Measurements from ENCODE around the gene ELF1. TPM values are rescaled to one million over a fixed set of nuclear protein-coding genes. Genes with fewer than 3 reads are reported as not detected.

Gene ELF1
- total and polyA plus RNA-seq, 2 experiments from 2014 or later = 22.2 to 36.8 TPM

DNA sequence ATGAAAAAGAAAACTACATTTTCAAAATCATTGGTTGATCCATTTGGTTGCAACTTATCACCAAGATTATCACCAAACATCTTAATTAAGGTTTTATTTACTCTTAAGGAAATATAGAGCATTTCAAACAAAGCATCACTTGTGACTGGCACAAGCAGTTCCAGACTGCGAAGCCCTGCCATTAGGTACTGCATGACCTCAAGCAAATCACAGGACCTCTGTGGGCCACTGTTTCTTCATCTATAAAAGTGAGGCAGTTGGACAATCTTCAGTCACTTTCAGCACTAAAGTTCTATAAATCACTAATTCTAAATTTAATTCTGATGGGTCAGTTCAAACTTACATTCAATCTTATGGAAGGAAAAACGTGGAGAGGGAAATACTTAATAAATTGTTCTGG is 2.0 kb downstream of the ELF1 start:
- DNase-seq (ENCODE audit: low read depth in 1 of 2, low spot score in 1 of 2) = no peak
- H3K4me1 ChIP-seq (ENCODE audit: low read depth) = peaks cover 11% of the 10 kb centered on the region

DNA sequence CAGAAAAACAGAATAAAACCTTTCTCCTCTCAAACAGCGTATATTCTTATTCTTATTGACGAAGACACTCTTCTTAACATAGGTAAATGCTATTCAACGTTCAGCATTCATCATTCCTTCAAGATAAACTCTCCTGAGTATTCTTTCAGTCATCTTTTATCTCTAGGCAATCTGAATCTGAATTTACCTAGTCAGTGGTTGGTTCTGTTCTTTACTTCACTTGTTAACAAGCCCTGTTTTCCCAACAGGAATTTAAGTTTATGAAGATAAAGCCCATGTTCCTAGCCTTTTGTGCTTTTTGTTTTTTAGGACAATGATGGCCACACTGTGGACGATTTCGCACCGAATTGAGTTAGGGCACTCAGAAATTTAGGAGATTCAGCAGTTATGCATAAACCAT is 3.2 kb downstream of the ELF1 start:
- no peak overlapping the region for H3K4me3 ChIP-seq
- peaks cover 11% of the 10 kb centered on the region for H3K4me1 ChIP-seq (ENCODE audit: low read depth)
- no peak for DNase-seq (ENCODE audit: low read depth in 1 of 2, low spot score in 1 of 2)
- no peaks in the 10 kb centered on the region for H3K9me3 ChIP-seq (ENCODE audit: low read depth)
- TF ChIP-seq, protein P1, sequence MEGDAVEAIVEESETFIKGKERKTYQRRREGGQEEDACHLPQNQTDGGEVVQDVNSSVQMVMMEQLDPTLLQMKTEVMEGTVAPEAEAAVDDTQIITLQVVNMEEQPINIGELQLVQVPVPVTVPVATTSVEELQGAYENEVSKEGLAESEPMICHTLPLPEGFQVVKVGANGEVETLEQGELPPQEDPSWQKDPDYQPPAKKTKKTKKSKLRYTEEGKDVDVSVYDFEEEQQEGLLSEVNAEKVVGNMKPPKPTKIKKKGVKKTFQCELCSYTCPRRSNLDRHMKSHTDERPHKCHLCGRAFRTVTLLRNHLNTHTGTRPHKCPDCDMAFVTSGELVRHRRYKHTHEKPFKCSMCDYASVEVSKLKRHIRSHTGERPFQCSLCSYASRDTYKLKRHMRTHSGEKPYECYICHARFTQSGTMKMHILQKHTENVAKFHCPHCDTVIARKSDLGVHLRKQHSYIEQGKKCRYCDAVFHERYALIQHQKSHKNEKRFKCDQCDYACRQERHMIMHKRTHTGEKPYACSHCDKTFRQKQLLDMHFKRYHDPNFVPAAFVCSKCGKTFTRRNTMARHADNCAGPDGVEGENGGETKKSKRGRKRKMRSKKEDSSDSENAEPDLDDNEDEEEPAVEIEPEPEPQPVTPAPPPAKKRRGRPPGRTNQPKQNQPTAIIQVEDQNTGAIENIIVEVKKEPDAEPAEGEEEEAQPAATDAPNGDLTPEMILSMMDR (IDR thresholded peaks at IDR 0.05; ENCODE audit: low read depth, low read length) = no peak
- no peak overlapping the region for H3K27ac ChIP-seq
- H3K27me3 ChIP-seq = no peaks in the 10 kb centered on the region
- no peaks in the 10 kb centered on the region for H3K36me3 ChIP-seq

More for the DNA sequence above, 2.0 kb downstream of the ELF1 start:
- no peaks in the 10 kb centered on the region for H3K36me3 ChIP-seq
- H3K4me3 ChIP-seq = no peak overlapping the region
- no peaks in the 10 kb centered on the region for H3K9me3 ChIP-seq (ENCODE audit: low read depth)
- H3K27ac ChIP-seq = no peak overlapping the region
- H3K27me3 ChIP-seq = no peaks in the 10 kb centered on the region
- TF ChIP-seq, protein P1 (IDR thresholded peaks at IDR 0.05; ENCODE audit: low read depth, low read length) = no peak

DNA sequence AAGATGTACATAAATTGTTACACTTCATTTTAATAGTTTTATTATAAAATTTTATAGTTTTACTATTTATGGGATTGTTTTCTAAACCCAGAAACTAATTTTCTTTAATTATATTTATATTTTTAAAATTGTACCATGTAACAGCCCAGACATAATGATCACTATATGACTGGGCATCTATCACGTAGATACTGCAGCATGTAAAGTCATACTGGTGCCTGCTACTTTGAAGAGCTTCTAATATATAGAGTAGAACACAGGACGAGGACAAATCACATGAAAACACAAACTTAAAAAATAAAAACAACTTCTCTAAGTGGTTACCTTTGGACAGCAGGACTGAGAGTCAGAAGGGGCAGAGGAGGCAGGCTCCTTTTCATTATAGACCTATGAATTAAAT is 5.3 kb downstream of the ELF1 start:
- Histone ChIP-seq H3K9me3 (ENCODE audit: low read depth) (no peaks in the 10 kb centered on the region), H3K27ac (no peak overlapping the region), H3K4me1 (ENCODE audit: low read depth) (peaks cover under 1% of the 10 kb centered on the region), H3K4me3 (no peak overlapping the region), H3K36me3 (no peaks in the 10 kb centered on the region), H3K27me3 (no peaks in the 10 kb centered on the region)
- no peak for DNase-seq (ENCODE audit: low read depth in 1 of 2, low spot score in 1 of 2)
- TF ChIP-seq, protein P1 (IDR thresholded peaks at IDR 0.05; ENCODE audit: low read depth, low read length) = no peak

DNA sequence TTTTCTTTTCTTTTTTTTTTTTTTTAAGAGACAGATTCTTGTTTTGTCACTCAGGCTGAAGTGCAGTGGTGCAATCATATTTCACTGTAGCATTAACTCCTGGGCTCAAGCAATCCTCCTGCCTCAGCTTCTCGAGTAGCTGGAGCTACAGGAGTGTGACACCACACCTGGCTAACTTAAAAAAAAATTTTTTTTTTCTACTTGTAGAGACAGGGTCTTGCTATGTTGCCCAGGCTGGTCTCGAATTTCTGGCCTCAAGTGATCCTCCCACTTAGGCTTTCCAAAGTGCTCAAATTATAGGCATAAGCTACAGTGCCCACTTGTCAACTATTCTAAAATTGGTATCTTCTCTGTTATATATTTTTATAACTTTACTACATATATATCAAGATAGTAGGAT is 6.6 kb downstream of the ELF1 start:
- TF ChIP-seq, protein P1 (IDR thresholded peaks at IDR 0.05; ENCODE audit: low read depth, low read length) = no peak
- Histone ChIP-seq H3K9me3 (ENCODE audit: low read depth) (no peaks in the 10 kb centered on the region), H3K27me3 (no peaks in the 10 kb centered on the region), H3K4me1 (ENCODE audit: low read depth) (no peaks in the 10 kb centered on the region), H3K4me3 (no peak overlapping the region), H3K27ac (no peak overlapping the region), H3K36me3 (no peaks in the 10 kb centered on the region)
- DNase-seq (ENCODE audit: low read depth in 1 of 2, low spot score in 1 of 2) = no peak

DNA sequence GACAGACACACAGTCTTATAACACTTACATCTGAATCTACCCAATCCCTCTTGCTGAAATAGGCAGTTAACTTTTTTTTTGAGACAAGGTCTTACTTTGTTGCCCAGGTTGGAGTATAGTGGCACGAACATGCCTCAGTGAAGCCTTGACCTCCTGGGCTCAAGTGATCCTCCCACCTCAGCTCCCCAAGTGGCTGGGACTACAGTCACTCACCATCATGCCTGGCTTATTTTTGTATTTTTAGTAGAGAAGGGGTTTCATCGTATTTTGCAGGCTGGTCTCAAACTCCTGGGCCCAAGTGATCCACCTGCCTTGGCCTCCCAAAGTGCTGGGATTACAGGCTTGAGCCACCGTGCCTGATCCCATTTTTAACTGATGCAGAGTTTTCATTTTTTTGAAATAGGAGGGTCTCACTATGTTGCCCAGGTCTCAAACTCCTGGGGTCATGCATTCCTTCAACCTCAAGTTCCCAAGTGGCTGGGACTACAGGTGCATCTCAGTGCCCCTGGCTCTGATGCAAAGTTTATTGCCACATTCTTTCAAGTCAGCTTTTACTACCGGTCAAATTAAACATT is 7.6 kb downstream of the ELF1 start:
- no peaks in the 10 kb centered on the region for H3K36me3 ChIP-seq
- no peaks in the 10 kb centered on the region for H3K9me3 ChIP-seq (ENCODE audit: low read depth)
- no peaks in the 10 kb centered on the region for H3K27me3 ChIP-seq
- DNase-seq (ENCODE audit: low read depth in 1 of 2, low spot score in 1 of 2) = no peak
- H3K4me3 ChIP-seq = no peak overlapping the region
- H3K4me1 ChIP-seq (ENCODE audit: low read depth) = no peaks in the 10 kb centered on the region
- no peak overlapping the region for H3K27ac ChIP-seq
- TF ChIP-seq, protein P1 (IDR thresholded peaks at IDR 0.05; ENCODE audit: low read depth, low read length) = no peak

Data from cardiac muscle cell (in vitro differentiated cells and primary cell).